ENCODE data around the gene GMCL2. TPM values are rescaled to one million over a fixed set of nuclear protein-coding genes. Genes with fewer than 3 reads are reported as not detected.

GMCL2 gene
- total and polyA plus RNA-seq, 9 of the 15 experiments (the other 6 are each of a cell fraction or from before 2014, with no cell fraction given): 0.04 TPM; not detected in 8

DNA sequence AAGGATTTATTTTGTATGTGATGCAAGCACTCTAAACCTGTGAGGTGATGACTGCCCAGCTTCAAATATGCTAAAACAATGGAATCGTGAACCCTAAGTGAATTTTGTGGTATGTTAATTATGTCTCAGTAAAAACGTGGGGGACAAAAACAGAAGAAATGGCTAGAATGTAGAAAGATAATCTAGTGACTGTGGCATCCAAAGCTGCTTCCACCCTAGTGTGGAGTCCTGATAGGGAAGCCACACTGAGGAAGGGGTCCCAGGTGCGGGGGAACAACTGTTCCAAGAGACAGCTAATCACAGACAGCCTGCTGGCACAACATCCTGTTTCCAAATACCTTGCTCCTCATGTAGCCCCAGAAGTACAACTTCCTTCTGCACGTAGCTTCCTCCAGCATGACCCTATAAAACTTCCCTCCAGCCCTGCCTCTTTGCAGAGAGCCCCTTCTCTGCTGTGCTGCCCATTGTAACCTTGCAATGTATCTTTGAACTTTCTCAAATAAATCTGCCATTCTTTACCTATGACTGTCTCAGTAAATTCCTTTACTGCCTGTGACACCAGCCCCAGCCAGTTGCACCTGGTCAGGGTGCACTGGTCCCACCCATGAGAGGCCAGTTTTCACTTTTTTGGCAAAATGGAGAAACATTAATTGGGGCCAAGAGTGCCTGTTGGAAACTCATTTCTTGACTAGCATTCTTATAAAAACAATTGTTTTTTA lies 4.9 kb downstream of the GMCL2 start:
- Histone ChIP-seq H3K4me3 (no peak overlapping the region), H3K79me2 (ENCODE audit: control insufficient read depth, insufficient read depth, low read length) (no peaks in the 10 kb centered on the region), H2AFZ (ENCODE audit: low read depth, low read length) (peak overlapping the region; percentile 69), H3K9me3 (replicated peaks; ENCODE audit: control insufficient read depth, insufficient read depth, low read depth, low read length) (0 out of 2 replicates have a peak, but pooled peaks cover 2% of the 10 kb centered on the region), H3K9ac (ENCODE audit: insufficient read depth in 1 of 2, low read depth in 2 of 2, low read length in 2 of 2) (no peak overlapping the region; a peak in 1 of 4 replicates), H3K27me3 (ENCODE audit: control insufficient read depth in 2 of 2, insufficient read depth in 2 of 2, low read length in 2 of 2) (no peaks in the 10 kb centered on the region), H4K20me1 (replicated peaks; ENCODE audit: control insufficient read depth, insufficient read depth, low read length) (no peaks in the 10 kb centered on the region), H3K36me3 (ENCODE audit: control insufficient read depth, insufficient read depth, low read length) (no peaks in the 10 kb centered on the region), H3K4me2 (ENCODE audit: insufficient read depth, low read length) (peak overlapping the region; percentile 54), H3K9me1 (ENCODE audit: control insufficient read depth, insufficient read depth, low read length) (no peaks in the 10 kb centered on the region), H3K4me1 (replicated peaks in 1 of 2; ENCODE audit: control insufficient read depth in 2 of 2, insufficient read depth in 2 of 2, low read length in 2 of 2) (peaks cover 15 to 20% of the 10 kb centered on the region in 2 experiments), H3K27ac (ENCODE audit: extremely low read depth, low read depth, low read length) (peak overlapping the region; percentile 52)
- 0% methylated on average over 4 of the region's 4 CpGs for WGBS (ENCODE audit: insufficient coverage, low coverage, missing lambda C conversion rate)
- ChIA-PET CTCF (ENCODE audit: low intra/inter-chr PET ratio) (no interaction called here), POLR2A (interaction anchor here (0.6 to 2.1 kb wide), 8 partner anchors 15 to 803 kb away, joined by 3 to 10 read pairs (median 4); partner anchors contain the start of genes HNRNPAB and NHP2)
- intact Hi-C loops (cut with micrococcal nuclease) (no loop called here), in situ Hi-C loops (cut with MboI) (no loop called here)
- no TSS peak for BruUV-seq (replicated peaks)
- peak; percentile 66 for FAIRE-seq
- DNase-seq (ENCODE audit: extremely low read depth in 1 of 4, low spot score in 3 of 4): peak in 2 of 4 experiments; percentile 64 to 79
- peak; percentile 62 for ATAC-seq
- TF ChIP-seq ZNF41 (CRISPR knock-in tag; conservative IDR thresholded peaks at IDR 0.05): no peak
- TF ChIP-seq TCF3 (CRISPR knock-in tag; IDR thresholded peaks at IDR 0.05): peak; percentile 91
- TF ChIP-seq NFE2L1 (tag; IDR thresholded peaks at IDR 0.05; ENCODE audit: borderline replicate concordance, low read depth): no peak
- TF ChIP-seq ZNF140 (CRISPR knock-in tag; IDR thresholded peaks at IDR 0.05): no peak
- TF ChIP-seq ZNF165 (CRISPR knock-in tag; IDR thresholded peaks at IDR 0.05; ENCODE audit: borderline replicate concordance): no peak
- no peak for TF ChIP-seq CBX1 (IDR thresholded peaks at IDR 0.05; ENCODE audit: low read depth)
- TF ChIP-seq KDM1A (IDR thresholded peaks at IDR 0.05): peak; percentile 55 to 58
- no peak for TF ChIP-seq SREBF2 (CRISPR knock-in tag; IDR thresholded peaks at IDR 0.05)
- TF ChIP-seq NCOA4 (IDR thresholded peaks at IDR 0.05; ENCODE audit: partially characterized antibody): no peak
- TF ChIP-seq NFRKB (IDR thresholded peaks at IDR 0.05; ENCODE audit: low read depth): no peak
- TF ChIP-seq TRIM24 (IDR thresholded peaks at IDR 0.05): peak; percentile 88 to 89
- TF ChIP-seq DDX20 (tag; IDR thresholded peaks at IDR 0.05; ENCODE audit: low read depth): no peak
- TF ChIP-seq, protein P1, sequence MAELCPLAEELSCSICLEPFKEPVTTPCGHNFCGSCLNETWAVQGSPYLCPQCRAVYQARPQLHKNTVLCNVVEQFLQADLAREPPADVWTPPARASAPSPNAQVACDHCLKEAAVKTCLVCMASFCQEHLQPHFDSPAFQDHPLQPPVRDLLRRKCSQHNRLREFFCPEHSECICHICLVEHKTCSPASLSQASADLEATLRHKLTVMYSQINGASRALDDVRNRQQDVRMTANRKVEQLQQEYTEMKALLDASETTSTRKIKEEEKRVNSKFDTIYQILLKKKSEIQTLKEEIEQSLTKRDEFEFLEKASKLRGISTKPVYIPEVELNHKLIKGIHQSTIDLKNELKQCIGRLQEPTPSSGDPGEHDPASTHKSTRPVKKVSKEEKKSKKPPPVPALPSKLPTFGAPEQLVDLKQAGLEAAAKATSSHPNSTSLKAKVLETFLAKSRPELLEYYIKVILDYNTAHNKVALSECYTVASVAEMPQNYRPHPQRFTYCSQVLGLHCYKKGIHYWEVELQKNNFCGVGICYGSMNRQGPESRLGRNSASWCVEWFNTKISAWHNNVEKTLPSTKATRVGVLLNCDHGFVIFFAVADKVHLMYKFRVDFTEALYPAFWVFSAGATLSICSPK (IDR thresholded peaks at IDR 0.05; ENCODE audit: borderline replicate concordance): no peak
- no peak for TF ChIP-seq ZNF24 (IDR thresholded peaks at IDR 0.05)
- no peak for TF ChIP-seq EZH2 (IDR thresholded peaks at IDR 0.05; ENCODE audit: borderline replicate concordance, low read depth, low read length)
- 0 out of 2 replicates have a peak, but pooled peaks have one; percentile 47 for TF ChIP-seq ZEB2 (IDR thresholded peaks at IDR 0.05)
- TF ChIP-seq MCM7 (IDR thresholded peaks at IDR 0.05): no peak
- TF ChIP-seq NR3C1 (CRISPR knock-in tag; IDR thresholded peaks at IDR 0.05): no peak
- no peak for TF ChIP-seq POLR2G (IDR thresholded peaks at IDR 0.05; ENCODE audit: low read depth, low read length)
- TF ChIP-seq, protein P2, sequence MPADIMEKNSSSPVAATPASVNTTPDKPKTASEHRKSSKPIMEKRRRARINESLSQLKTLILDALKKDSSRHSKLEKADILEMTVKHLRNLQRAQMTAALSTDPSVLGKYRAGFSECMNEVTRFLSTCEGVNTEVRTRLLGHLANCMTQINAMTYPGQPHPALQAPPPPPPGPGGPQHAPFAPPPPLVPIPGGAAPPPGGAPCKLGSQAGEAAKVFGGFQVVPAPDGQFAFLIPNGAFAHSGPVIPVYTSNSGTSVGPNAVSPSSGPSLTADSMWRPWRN (IDR thresholded peaks at IDR 0.05; ENCODE audit: low read depth): no peak
- TF ChIP-seq SRSF3 (IDR thresholded peaks at IDR 0.05; ENCODE audit: insufficient read depth, low read length): no peak
- TF ChIP-seq ZBED1 (IDR thresholded peaks at IDR 0.05): no peak

Measured in K562 (cell line).